PC-9 (cell line): ENCODE measurements around the gene SORBS1. TPM values are rescaled to one million over a fixed set of nuclear protein-coding genes. Genes with fewer than 3 reads are reported as not detected.

Source experiments
- Bru-seq: library from RNA; stranded (reverse); fragments of 400-500 nt; gene quantifications from one replicate; lab custom pipeline; 2021; lab: Mats Ljungman, UMichigan
- BruChase-seq, 2 experiments: library from RNA; stranded (reverse); fragments of 400-500 nt; gene quantifications; one replicate each; lab custom pipeline; 2021; lab: Mats Ljungman, UMichigan
- BruUV-seq: library from RNA; stranded (reverse); fragments of 400-500 nt; replicated peaks from 2 replicates; lab custom pipeline; 2021; lab: Mats Ljungman, UMichigan
- CTCF ChIA-PET: fragments of 300-600 bp; sonication (Branson Sonifier 250); formaldehyde crosslinking; loops from one replicate; lab custom pipeline; 2022; ENCODE audit warnings: antibody characterized with exemption; lab: Charles Lee
- POLR2A ChIA-PET: fragments of 300-600 bp; sonication (Branson Sonifier 250); formaldehyde crosslinking; loops from one replicate; lab custom pipeline; 2022; ENCODE audit warnings: antibody characterized with exemption; ENCODE audit not compliant: unreplicated experiment; lab: Charles Lee
- DNase-seq, 2 experiments: peaks; one replicate each; pipeline versions ENCODE4 v3.0.0 to v3.0.0-alpha.2; 2015 to 2022; ENCODE audit warnings: mixed read lengths in 1 of 2
- H2AFZ ChIP-seq: fragments of 200-600 bp; sonication (generic); 2 replicates; pipeline ENCODE4 v1.8.1; 2017; ENCODE audit warnings: antibody characterized with exemption
- H3F3A ChIP-seq: fragments of 200-600 bp; sonication (generic); 2 replicates; pipeline ENCODE4 v1.8.1; 2017; ENCODE audit warnings: antibody characterized with exemption, mild to moderate bottlenecking, low read depth; ENCODE audit not compliant: insufficient read depth
- H3K27ac ChIP-seq: fragments of 200-600 bp; sonication (generic); 2 replicates; pipeline ENCODE4 v1.6.1; 2016; ENCODE audit warnings: mixed run types
- H3K27me3 ChIP-seq: fragments of 200-600 bp; sonication (generic); 2 replicates; pipeline ENCODE4 v1.6.1; 2016; ENCODE audit warnings: low read depth, mixed run types; ENCODE audit not compliant: insufficient read depth
- H3K36me3 ChIP-seq: fragments of 200-600 bp; sonication (generic); 2 replicates; pipeline ENCODE4 v1.6.1; 2016; ENCODE audit warnings: low read depth, mixed run types
- H3K4me1 ChIP-seq: fragments of 200-600 bp; sonication (generic); replicated peaks from 2 replicates; pipeline ENCODE4 v1.6.1; 2016; ENCODE audit warnings: mixed run types; ENCODE audit not compliant: insufficient read depth
- H3K4me2 ChIP-seq: fragments of 200-600 bp; sonication (generic); 2 replicates; pipeline ENCODE4 v1.6.1; 2017; ENCODE audit warnings: mixed run types
- H3K4me3 ChIP-seq: fragments of 200-600 bp; sonication (generic); 2 replicates; pipeline ENCODE4 v1.6.1; 2016; ENCODE audit warnings: mixed run types
- H3K79me2 ChIP-seq: fragments of 200-600 bp; sonication (generic); 2 replicates; pipeline ENCODE4 v1.6.1; 2017; ENCODE audit warnings: low read depth, mixed run types
- H3K9me2 ChIP-seq: fragments of 200-600 bp; sonication (generic); 2 replicates; pipeline ENCODE4 v1.8.1; 2017; ENCODE audit warnings: mild to moderate bottlenecking; ENCODE audit not compliant: insufficient read depth
- H3K9me3 ChIP-seq: fragments of 200-600 bp; sonication (generic); 2 replicates; pipeline ENCODE4 v1.8.1; 2016; ENCODE audit warnings: low read depth; ENCODE audit not compliant: insufficient read depth
- H4K20me1 ChIP-seq: fragments of 200-600 bp; sonication (generic); 2 replicates; pipeline ENCODE4 v1.8.1; 2017; ENCODE audit not compliant: insufficient read depth
- EZH2 ChIP-seq: fragments of 200-600 bp; sonication (generic); IDR thresholded peaks from 2 replicates; pipeline ENCODE4 v1.8.0; 2017; ENCODE audit warnings: antibody characterized with exemption, low read depth
- intact Hi-C: fragments of 100-400 bp; cut with micrococcal nuclease; formaldehyde crosslinking; loops from one replicate; pipeline ENCODE4 v1.10.0; 2022; ENCODE audit not compliant: unreplicated experiment
- long read RNA-seq: library from polyadenylated mRNA; stranded (forward); transcript quantifications from one replicate; pipeline ENCODE4 v2.0.0, GENCODE V29; 2022
- total RNA-seq: library from RNA; stranded (reverse); gene quantifications from 2 replicates; pipeline ENCODE4 v1.2.3, GENCODE V29; 2021
- TF ChIP-seq, protein P1 (sequence below): fragments of 200-600 bp; sonication (generic); conservative IDR thresholded peaks from 2 replicates; pipeline ENCODE4 v1.6.1; 2017; ENCODE audit warnings: mixed run types, antibody characterized with exemption, mild to moderate bottlenecking, moderate library complexity

SORBS1 gene
- total RNA-seq (5.0 and 5.5 TPM in 2 replicates), Bru-seq, nascent RNA (percentile 38 among the genes with signal in this experiment), BruChase-seq, experiment 1, labeled RNA remaining after a 2-hour chase (percentile 39 among the genes with signal in this experiment), BruChase-seq, experiment 2, labeled RNA remaining after a 6-hour chase (percentile 34 among the genes with signal in this experiment)
- long read RNA-seq, partial matches to known transcripts, result 1 of 1 reads
- long read RNA-seq, other reads (novel, unspliced or antisense), result 0 of 1 reads

DNA sequence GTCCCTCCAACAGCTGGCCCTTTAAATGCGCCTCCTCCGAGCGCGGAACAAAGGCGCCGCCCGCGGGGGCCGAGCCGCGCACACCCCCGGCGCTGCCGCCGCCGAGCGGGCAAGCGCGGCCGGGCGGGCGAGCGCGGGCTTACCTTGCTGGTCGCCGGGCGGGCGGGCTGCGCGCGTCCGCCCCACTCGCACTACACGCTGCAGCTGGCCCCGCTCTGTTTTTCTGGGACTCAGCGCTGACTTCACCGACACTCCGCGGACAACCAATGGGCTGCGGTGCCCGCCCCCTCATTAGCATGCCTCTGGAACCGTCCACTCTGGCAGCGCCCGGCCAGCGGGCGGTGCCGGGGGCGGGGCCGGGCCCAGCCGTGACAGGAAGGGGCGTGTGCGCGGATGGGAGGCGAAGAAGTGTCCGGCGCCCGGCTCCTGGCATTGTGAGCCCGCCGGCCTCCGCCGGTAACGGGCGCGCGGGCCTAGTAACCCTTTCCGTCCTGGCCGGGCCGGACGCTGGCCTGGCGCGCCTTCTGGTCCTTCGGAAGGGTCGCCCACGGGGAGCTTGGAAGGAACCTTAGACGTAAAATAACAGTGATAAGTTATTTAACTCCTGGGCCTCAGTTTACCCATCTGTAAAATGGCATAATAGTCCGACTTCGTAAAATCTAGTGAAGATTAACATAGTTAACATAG is at the start of gene SORBS1:
Gene SORBS1 (minus strand): TSS at position 195 of the 687 bp plus-strand sequence. CDS start 120,236 bp downstream, outside the sequence.
- H3K9me2 ChIP-seq, result no peaks in the 10 kb centered on the region
- DNase-seq, result peak; percentile 85 to 91
- intact Hi-C loops, result no loop called here
- no peaks in the 10 kb centered on the region for H3K36me3 ChIP-seq
- TF ChIP-seq EZH2, result no peak
- TF ChIP-seq, protein P1, sequence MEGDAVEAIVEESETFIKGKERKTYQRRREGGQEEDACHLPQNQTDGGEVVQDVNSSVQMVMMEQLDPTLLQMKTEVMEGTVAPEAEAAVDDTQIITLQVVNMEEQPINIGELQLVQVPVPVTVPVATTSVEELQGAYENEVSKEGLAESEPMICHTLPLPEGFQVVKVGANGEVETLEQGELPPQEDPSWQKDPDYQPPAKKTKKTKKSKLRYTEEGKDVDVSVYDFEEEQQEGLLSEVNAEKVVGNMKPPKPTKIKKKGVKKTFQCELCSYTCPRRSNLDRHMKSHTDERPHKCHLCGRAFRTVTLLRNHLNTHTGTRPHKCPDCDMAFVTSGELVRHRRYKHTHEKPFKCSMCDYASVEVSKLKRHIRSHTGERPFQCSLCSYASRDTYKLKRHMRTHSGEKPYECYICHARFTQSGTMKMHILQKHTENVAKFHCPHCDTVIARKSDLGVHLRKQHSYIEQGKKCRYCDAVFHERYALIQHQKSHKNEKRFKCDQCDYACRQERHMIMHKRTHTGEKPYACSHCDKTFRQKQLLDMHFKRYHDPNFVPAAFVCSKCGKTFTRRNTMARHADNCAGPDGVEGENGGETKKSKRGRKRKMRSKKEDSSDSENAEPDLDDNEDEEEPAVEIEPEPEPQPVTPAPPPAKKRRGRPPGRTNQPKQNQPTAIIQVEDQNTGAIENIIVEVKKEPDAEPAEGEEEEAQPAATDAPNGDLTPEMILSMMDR, result no peak
- ChIA-PET POLR2A (no interaction called here), CTCF (no interaction called here)
- H3K4me2 ChIP-seq, result peak within 1 kb of the TSS; percentile 79
- no peaks in the 10 kb centered on the region for H4K20me1 ChIP-seq
- no peaks in the 10 kb centered on the region for H3K4me1 ChIP-seq
- no peaks in the 10 kb centered on the region for H3K79me2 ChIP-seq
- H3K27ac ChIP-seq, result no peak within 1 kb of the TSS
- H3K9me3 ChIP-seq, result no peaks in the 10 kb centered on the region
- H2AFZ ChIP-seq, result peak within 1 kb of the TSS; percentile 96
- BruUV-seq, result no TSS peak
- H3F3A ChIP-seq, result no peaks in the 10 kb centered on the region
- H3K4me3 ChIP-seq, result peak within 1 kb of the TSS; percentile 81
- H3K27me3 ChIP-seq, result no peaks in the 10 kb centered on the region

DNA sequence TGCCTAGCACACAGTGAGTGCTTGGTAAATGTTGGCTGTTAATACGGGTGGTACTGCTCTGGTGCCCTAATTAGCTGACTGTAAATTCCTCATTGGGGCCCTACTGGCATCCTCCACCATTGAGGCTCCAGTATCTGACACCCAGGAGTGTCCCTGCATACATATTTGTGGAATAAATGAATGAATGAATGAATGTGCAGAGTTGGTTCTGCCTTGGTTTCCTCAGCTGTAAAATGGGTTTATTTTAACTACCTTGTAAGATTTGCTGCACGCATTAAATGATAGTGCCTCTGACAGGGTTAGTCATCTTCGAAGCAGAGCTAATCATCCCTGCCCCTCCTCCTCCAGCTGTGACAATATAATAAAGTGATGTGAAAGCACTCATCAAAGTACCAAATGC is 49.6 kb upstream of the SORBS1 start:
- CTCF ChIA-PET, result no interaction called here
- H3K27ac ChIP-seq, result no peak overlapping the region

DNA sequence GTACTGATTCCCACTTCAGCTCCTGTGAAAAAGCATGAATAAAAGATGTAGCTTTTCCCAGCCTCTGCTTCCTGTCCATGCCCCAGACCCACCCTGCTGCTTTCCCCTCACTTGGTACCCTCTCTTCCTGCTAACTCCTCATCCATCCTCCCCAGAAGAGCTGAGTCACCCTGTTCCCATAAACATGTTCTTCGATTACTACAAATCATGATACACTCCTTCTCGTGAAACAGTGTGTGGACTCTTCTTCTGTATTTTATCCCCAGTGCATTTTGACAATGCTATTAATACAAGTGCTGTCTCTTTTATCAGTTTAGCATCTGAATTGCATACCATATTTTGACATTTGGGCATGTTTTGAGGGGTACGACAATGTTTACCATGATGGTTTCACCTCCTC is 45.8 kb upstream of the SORBS1 start:
- no peaks in the 10 kb centered on the region for H4K20me1 ChIP-seq
- no peak overlapping the region for H2AFZ ChIP-seq
- BruUV-seq, result no TSS peak
- intact Hi-C loops, result loop anchor here (10.0 kb wide), 1 partner anchor 402 kb away; no protein-coding TSS in a partner anchor
- POLR2A ChIA-PET, result no interaction called here
- CTCF ChIA-PET, result no interaction called here
- H3K9me3 ChIP-seq, result no peaks in the 10 kb centered on the region
- H3F3A ChIP-seq, result no peaks in the 10 kb centered on the region
- no peaks in the 10 kb centered on the region for H3K27me3 ChIP-seq
- H3K9me2 ChIP-seq, result no peaks in the 10 kb centered on the region
- H3K4me2 ChIP-seq, result no peak overlapping the region
- H3K4me1 ChIP-seq, result no peaks in the 10 kb centered on the region
- H3K36me3 ChIP-seq, result no peaks in the 10 kb centered on the region; the same call in 1 of the 2 replicates
- no peak for DNase-seq
- TF ChIP-seq, protein P1, result no peak
- TF ChIP-seq EZH2, result no peak
- H3K27ac ChIP-seq, result no peak overlapping the region
- no peaks in the 10 kb centered on the region for H3K79me2 ChIP-seq
- no peak overlapping the region for H3K4me3 ChIP-seq

More for the DNA sequence above, 49.6 kb upstream of the SORBS1 start:
- Histone ChIP-seq H3K9me3 (no peaks in the 10 kb centered on the region), H2AFZ (no peak overlapping the region), H3K9me2 (no peaks in the 10 kb centered on the region), H4K20me1 (no peaks in the 10 kb centered on the region), H3K4me2 (no peak overlapping the region), H3K36me3 (peaks cover 17% of the 10 kb centered on the region; the same call in 1 of the 2 replicates), H3K79me2 (no peaks in the 10 kb centered on the region), H3F3A (no peaks in the 10 kb centered on the region), H3K27me3 (no peaks in the 10 kb centered on the region), H3K4me3 (no peak overlapping the region), H3K4me1 (no peaks in the 10 kb centered on the region)
- POLR2A ChIA-PET, result no interaction called here
- TF ChIP-seq, protein P1, result no peak
- no peak for TF ChIP-seq EZH2
- intact Hi-C loops, result no loop called here
- DNase-seq, result no peak
- no TSS peak for BruUV-seq
